ENCODE data around the gene METAP1D. TPM values are rescaled to one million over a fixed set of nuclear protein-coding genes. Genes with fewer than 3 reads are reported as not detected.
"Not testable (repeated sequence)": the region's sequence is repeated elsewhere in the genome, so short reads cannot be mapped to it uniquely, and the experiment has no call there.

The METAP1D gene
- total RNA-seq, 1 experiment from 2014 or later, result 8.6 TPM

GRCh38 chr2:172056293-172056692, 56.5 kb downstream of the METAP1D start:
- TF ChIP-seq POLR2AphosphoS5 (IDR thresholded peaks at IDR 0.05; ENCODE audit: low read depth, low read length) (no peak), REST (IDR thresholded peaks at IDR 0.05; ENCODE audit: insufficient read depth in 1 of 2, low read depth in 2 of 2, low read length in 1 of 2) (no peak), TCF7L2 (IDR thresholded peaks at IDR 0.05; ENCODE audit: low read depth, low read length) (no peak), SIN3A (IDR thresholded peaks at IDR 0.05; ENCODE audit: borderline replicate concordance, insufficient read depth, low read depth, low read length) (no peak)
- TF ChIP-seq, protein P1, sequence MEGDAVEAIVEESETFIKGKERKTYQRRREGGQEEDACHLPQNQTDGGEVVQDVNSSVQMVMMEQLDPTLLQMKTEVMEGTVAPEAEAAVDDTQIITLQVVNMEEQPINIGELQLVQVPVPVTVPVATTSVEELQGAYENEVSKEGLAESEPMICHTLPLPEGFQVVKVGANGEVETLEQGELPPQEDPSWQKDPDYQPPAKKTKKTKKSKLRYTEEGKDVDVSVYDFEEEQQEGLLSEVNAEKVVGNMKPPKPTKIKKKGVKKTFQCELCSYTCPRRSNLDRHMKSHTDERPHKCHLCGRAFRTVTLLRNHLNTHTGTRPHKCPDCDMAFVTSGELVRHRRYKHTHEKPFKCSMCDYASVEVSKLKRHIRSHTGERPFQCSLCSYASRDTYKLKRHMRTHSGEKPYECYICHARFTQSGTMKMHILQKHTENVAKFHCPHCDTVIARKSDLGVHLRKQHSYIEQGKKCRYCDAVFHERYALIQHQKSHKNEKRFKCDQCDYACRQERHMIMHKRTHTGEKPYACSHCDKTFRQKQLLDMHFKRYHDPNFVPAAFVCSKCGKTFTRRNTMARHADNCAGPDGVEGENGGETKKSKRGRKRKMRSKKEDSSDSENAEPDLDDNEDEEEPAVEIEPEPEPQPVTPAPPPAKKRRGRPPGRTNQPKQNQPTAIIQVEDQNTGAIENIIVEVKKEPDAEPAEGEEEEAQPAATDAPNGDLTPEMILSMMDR (IDR thresholded peaks at IDR 0.05), result no peak
- Histone ChIP-seq H3K27me3 (ENCODE audit: control insufficient read depth, insufficient read depth, low read length) (no peaks in the 10 kb centered on the region), H3K4me1 (ENCODE audit: control insufficient read depth, insufficient read depth, low read length) (peaks cover 8% of the 10 kb centered on the region; the same call in 1 of the 2 replicates), H3K36me3 (ENCODE audit: control insufficient read depth, insufficient read depth, low read length) (no peaks in the 10 kb centered on the region), H3K9me3 (ENCODE audit: control insufficient read depth, insufficient read depth, low read depth, low read length) (no peaks in the 10 kb centered on the region), H3K4me3 (ENCODE audit: low read depth in 2 of 2, low read length in 2 of 2) (no peak overlapping the region), H3K27ac (ENCODE audit: low read length) (no peak overlapping the region)
- DNase-seq (ENCODE audit: low read depth, low spot score), result no peak
- no peak for ATAC-seq
- no TSS peak for BruUV-seq (replicated peaks)
- ChIA-PET CTCF (no interaction called here), POLR2A (interaction anchor here (0.6 kb wide), 1 partner anchor 179 kb away, joined by 10 read pairs; no protein-coding TSS in a partner anchor)
- in situ Hi-C loops (cut with HindIII; ENCODE audit: low pct_unique_long_range_greater_than_20kb, low sequenced_read_pairs), result no loop called here
- intact Hi-C loops (cut with micrococcal nuclease; ENCODE audit: unreplicated experiment), result no loop called here

DNA sequence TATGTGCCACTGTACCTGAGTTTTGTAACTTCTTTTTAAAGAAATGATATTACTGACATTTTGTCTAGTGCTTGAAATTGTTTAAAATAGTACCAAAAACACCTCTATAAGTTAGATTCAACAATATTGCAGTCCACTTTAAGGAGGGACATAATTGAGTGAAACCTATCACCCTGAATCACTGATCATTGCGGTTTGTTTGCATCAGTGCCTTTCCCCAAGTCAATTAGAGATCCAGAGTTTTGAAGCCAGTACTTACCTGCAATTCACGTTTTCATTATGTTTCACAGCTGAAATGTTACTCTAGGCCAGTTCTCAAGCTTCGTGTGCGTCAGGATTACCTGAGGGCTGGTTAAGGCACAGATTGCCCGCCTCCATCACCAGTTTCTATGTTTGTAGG, 58.9 kb downstream of the METAP1D start:
- peaks cover 2% of the 10 kb centered on the region; the same call in 1 of the 2 replicates for H3K4me1 ChIP-seq (ENCODE audit: control insufficient read depth, insufficient read depth, low read length)
- in situ Hi-C loops (cut with HindIII; ENCODE audit: low pct_unique_long_range_greater_than_20kb, low sequenced_read_pairs) (no loop called here), intact Hi-C loops (cut with micrococcal nuclease; ENCODE audit: unreplicated experiment) (no loop called here)
- CTCF ChIA-PET, result no interaction called here
- no peak overlapping the region for H3K27ac ChIP-seq (ENCODE audit: low read length)
- H3K36me3 ChIP-seq (ENCODE audit: control insufficient read depth, insufficient read depth, low read length), result no peaks in the 10 kb centered on the region
- ATAC-seq, result no peak
- TF ChIP-seq, protein P1 (IDR thresholded peaks at IDR 0.05), result no peak
- TF ChIP-seq TCF7L2 (IDR thresholded peaks at IDR 0.05; ENCODE audit: low read depth, low read length), result no peak
- TF ChIP-seq REST (IDR thresholded peaks at IDR 0.05; ENCODE audit: insufficient read depth in 1 of 2, low read depth in 2 of 2, low read length in 1 of 2), result no peak
- no peak for TF ChIP-seq SIN3A (IDR thresholded peaks at IDR 0.05; ENCODE audit: borderline replicate concordance, insufficient read depth, low read depth, low read length)
- no peak for TF ChIP-seq POLR2AphosphoS5 (IDR thresholded peaks at IDR 0.05; ENCODE audit: low read depth, low read length)
- no peaks in the 10 kb centered on the region for H3K9me3 ChIP-seq (ENCODE audit: control insufficient read depth, insufficient read depth, low read depth, low read length)
- POLR2A ChIA-PET, result interaction anchor here (0.9 kb wide), 1 partner anchor 30 kb away, joined by 3 read pairs; no protein-coding TSS in a partner anchor
- H3K27me3 ChIP-seq (ENCODE audit: control insufficient read depth, insufficient read depth, low read length), result no peaks in the 10 kb centered on the region
- H3K4me3 ChIP-seq (ENCODE audit: low read depth in 2 of 2, low read length in 2 of 2), result no peak overlapping the region
- BruUV-seq (replicated peaks), result no TSS peak
- no peak for DNase-seq (ENCODE audit: low read depth, low spot score)

GRCh38 chr2:172060118-172060517, 60.4 kb downstream of the METAP1D start:
- BruUV-seq (replicated peaks); H3K27ac ChIP-seq (ENCODE audit: low read length); H3K36me3 ChIP-seq (ENCODE audit: control insufficient read depth, insufficient read depth, low read length); in situ Hi-C loops (cut with HindIII; ENCODE audit: low pct_unique_long_range_greater_than_20kb, low sequenced_read_pairs); ATAC-seq; H3K4me1 ChIP-seq (ENCODE audit: control insufficient read depth, insufficient read depth, low read length); H3K27me3 ChIP-seq (ENCODE audit: control insufficient read depth, insufficient read depth, low read length); DNase-seq (ENCODE audit: low read depth, low spot score); intact Hi-C loops (cut with micrococcal nuclease; ENCODE audit: unreplicated experiment); H3K4me3 ChIP-seq (ENCODE audit: low read depth in 2 of 2, low read length in 2 of 2); H3K9me3 ChIP-seq (ENCODE audit: control insufficient read depth, insufficient read depth, low read depth, low read length): not testable (repeated sequence)
- POLR2A ChIA-PET, result interaction anchor here (0.6 to 0.7 kb wide), 2 partner anchors 356 to 1017 kb away, joined by 3 to 9 read pairs; no protein-coding TSS in a partner anchor
- CTCF ChIA-PET, result interaction anchor here (0.6 to 1.0 kb wide), 2 partner anchors 19 to 43 kb away, joined by 3 read pairs; partner anchors contain the start of gene DLX2

Measured in Panc1 (cell line).